Uterus (tissue), 4 donors: ENCODE measurements around the gene RHO. TPM values are rescaled to one million over a fixed set of nuclear protein-coding genes. Genes with fewer than 3 reads are reported as not detected.

ENCODE experiments used
- DNase-seq, 2 donors: peaks; one replicate each; pipeline ENCODE4 v3.0.0-alpha.2; 2019 to 2020
- H3K27ac ChIP-seq, 2 donors: fragments of 200-600 bp; sonication (generic); 1 replicate in 1 of 2; 2 replicates in 1 of 2; pipeline ENCODE4 v1.5.1; 2016 to 2018
- H3K27me3 ChIP-seq, 2 donors: fragments of 200-600 bp; sonication (generic); one replicate each; pipeline ENCODE4 v1.5.1; 2018 to 2019; ENCODE audit warnings: control low read depth in 1 of 2
- H3K36me3 ChIP-seq, 2 donors: fragments of 200-600 bp; sonication (generic); one replicate each; pipeline ENCODE4 v1.5.1; 2019; ENCODE audit warnings: control low read depth in 1 of 2
- H3K4me1 ChIP-seq, 2 donors: fragments of 200-600 bp; sonication (generic); one replicate each; pipeline ENCODE4 v1.5.1; 2018 to 2019; ENCODE audit warnings: control low read depth in 1 of 2
- H3K4me3 ChIP-seq, 2 donors: fragments of 200-600 bp; sonication (generic); 1 replicate in 1 of 2; 2 replicates in 1 of 2; pipeline ENCODE4 v1.5.1; 2018 to 2019; ENCODE audit warnings: mild to moderate bottlenecking in 1 of 2
- H3K9me3 ChIP-seq, 2 donors: fragments of 200-600 bp; sonication (generic); one replicate each; pipeline ENCODE4 v1.5.1; 2019; ENCODE audit warnings: control low read depth in 1 of 2
- CTCF ChIP-seq, 4 experiments: fragments of 200-600 bp in 2 of 4; fragments of 450-650 bp in 2 of 4; sonication (generic) in 2 of 4; IDR thresholded peaks; one replicate each; pipeline ENCODE4 v1.5.1; 2016 to 2019; ENCODE audit warnings: antibody characterized with exemption in 4 of 4, mild to moderate bottlenecking in 2 of 4, moderate library complexity in 1 of 4
- POLR2A ChIP-seq, 2 donors: fragments of 450-650 bp; IDR thresholded peaks; one replicate each; pipeline ENCODE4 v1.6.1; 2016; ENCODE audit warnings: antibody characterized with exemption in 2 of 2, mild to moderate bottlenecking in 1 of 2, moderate library complexity in 1 of 2
- intact Hi-C: fragments of 100-400 bp; cut with DNase I; formaldehyde crosslinking; loops from one replicate; pipeline ENCODE4 v1.15.1; 2023; ENCODE audit warnings: low total_unique reads
- total RNA-seq, 4 donors: library from RNA; depleted of rRNA in 3 of 4; stranded (reverse); fragments of >200 nt in 3 of 4; gene quantifications; one replicate each; pipeline versions ENCODE4 v1.1.0 to v1.2.4, GENCODE V29; 2014 to 2023
- donor health status: DM: yes; HTN: yes; CAD: no.

RHO gene
- total RNA-seq, 4 donors from 2014 or later, result 0.34 TPM; not detected in 3

- intact Hi-C loops, result no loop called here
- Histone ChIP-seq H3K27me3 (no peaks in the 10 kb centered on the region), H3K4me1 (peaks cover 0 to 3% of the 10 kb centered on the region in 2 donors), H3K4me3 (no peak overlapping the region), H3K36me3 (no peaks in the 10 kb centered on the region), H3K27ac (no peak overlapping the region), H3K9me3 (no peaks in the 10 kb centered on the region)
- DNase-seq, result no peak
- TF ChIP-seq POLR2A (IDR thresholded peaks at IDR 0.05) (no peak), CTCF (IDR thresholded peaks at IDR 0.05) (no peak)
Measured at GRCh38 chr3:129584631-129585030, 56.2 kb downstream of the RHO start.

Other genes with a start within 250 kb of the RHO start
- gene HMCES, start 249.8 kb upstream of the RHO start, total RNA-seq, result 10 to 100 TPM in 3 of 4 donors, 1 to 10 TPM in 1; 2.0 to 42.9 (median 28.3) TPM
- under 1 TPM in 3 of 4 donors, not detected in 1; under 0.01 to 0.76 (median 0.41) TPM for gene EFCAB12, start 100.0 kb upstream of the RHO start, total RNA-seq
- 10 to 100 TPM; 13.8 to 36.2 (median 20.4) TPM for gene MBD4, start 88.7 kb upstream of the RHO start, total RNA-seq
- gene IFT122, start 88.4 kb upstream of the RHO start, total RNA-seq, result 10 to 100 TPM in 3 of 4 donors, 1 to 10 TPM in 1; 4.1 to 70.2 (median 38.6) TPM
- gene H1-8, start 14.5 kb downstream of the RHO start, total RNA-seq, result not detected
- gene PLXND1, start 78.0 kb downstream of the RHO start, total RNA-seq, result 100 to 1,000 TPM in 3 of 4 donors, 10 to 100 TPM in 1; 54.7 to 343 (median 121) TPM